HUES6 (cell line): ENCODE data around the gene CDC23.

Experiments
- H3K27ac ChIP-seq: 2 replicates; pipeline ENCODE4 v1.7.0; 2013; ENCODE audit warnings: low read depth, mild to moderate bottlenecking, low read length, inconsistent platforms
- H3K27me3 ChIP-seq: 2 replicates; pipeline ENCODE4 v1.6.1; 2013; ENCODE audit warnings: low read length; ENCODE audit not compliant: control insufficient read depth, insufficient read depth
- H3K36me3 ChIP-seq: 2 replicates; pipeline ENCODE4 v1.6.1; 2013; ENCODE audit warnings: low read length; ENCODE audit not compliant: control insufficient read depth, insufficient read depth
- H3K4me1 ChIP-seq: 2 replicates; pipeline ENCODE4 v1.6.1; 2013; ENCODE audit warnings: low read length; ENCODE audit not compliant: control insufficient read depth, insufficient read depth
- H3K4me3 ChIP-seq: 2 replicates; pipeline ENCODE4 v1.5.1; 2013; ENCODE audit warnings: low read depth, low read length
- H3K9ac ChIP-seq: one replicate; pipeline ENCODE4 v1.6.1; 2013; ENCODE audit warnings: mild to moderate bottlenecking, low read length
- H3K9me3 ChIP-seq: 2 replicates; pipeline ENCODE4 v1.6.1; 2013; ENCODE audit warnings: low read depth, low read length; ENCODE audit not compliant: control insufficient read depth, insufficient read depth

CDC23 gene

GRCh38 chr5:138140268-138140667 is 72.9 kb downstream of the CDC23 start:
- H3K27me3 ChIP-seq: no peaks in the 10 kb centered on the region
- H3K27ac ChIP-seq: no peak overlapping the region
- no peak overlapping the region for H3K9ac ChIP-seq

GRCh38 chr5:138139781-138140090 is 73.4 kb downstream of the CDC23 start:
- Histone ChIP-seq H3K9ac (no peak overlapping the region), H3K4me1 (no peaks in the 10 kb centered on the region), H3K27me3 (no peaks in the 10 kb centered on the region), H3K36me3 (no peaks in the 10 kb centered on the region), H3K9me3 (0 out of 2 replicates have a peak, but pooled peaks cover 5% of the 10 kb centered on the region), H3K4me3 (peak overlapping the region; percentile 87), H3K27ac (no peak overlapping the region)

More at GRCh38 chr5:138140268-138140667, 72.9 kb downstream of the CDC23 start:
- H3K9me3 ChIP-seq: 0 out of 2 replicates have a peak, but pooled peaks cover 5% of the 10 kb centered on the region
- no peaks in the 10 kb centered on the region for H3K4me1 ChIP-seq
- no peaks in the 10 kb centered on the region for H3K36me3 ChIP-seq
- H3K4me3 ChIP-seq: no peak overlapping the region

GRCh38 chr5:138138949-138139780 is 74.0 kb downstream of the CDC23 start, which contains the start of gene NME5:
Gene NME5 (minus strand): TSS chr5:138139428. CDS start chr5:138138780, 648 bp downstream.
- no peak within 1 kb of the TSS for H3K27ac ChIP-seq
- peak within 1 kb of the TSS; percentile 87 for H3K4me3 ChIP-seq

More at GRCh38 chr5:138138949-138139780, 74.0 kb downstream of the CDC23 start, which contains the start of gene NME5:
- H3K4me1 ChIP-seq: no peaks in the 10 kb centered on the region
- H3K9me3 ChIP-seq: 0 out of 2 replicates have a peak, but pooled peaks cover 5% of the 10 kb centered on the region
- no peaks in the 10 kb centered on the region for H3K27me3 ChIP-seq
- H3K9ac ChIP-seq: no peak within 1 kb of the TSS
- H3K36me3 ChIP-seq: no peaks in the 10 kb centered on the region
